RWPE2 (cell line): ENCODE measurements around the gene BTBD9.
"Not testable (repeated sequence)": the region's sequence is repeated elsewhere in the genome, so short reads cannot be mapped to it uniquely, and the experiment has no call there.

Experiments used
- ATAC-seq: fragments of 200-7000 bp; cut with Tn5 transposase; 3 replicates; pipeline ENCODE4 v1.9.1; 2021; ENCODE audit warnings: low read depth
- DNase-seq: peaks from one replicate; pipeline ENCODE4 v3.0.0-alpha.2; 2020; ENCODE audit warnings: low spot score
- H3K27ac ChIP-seq: fragments of 450-650 bp; 2 replicates; pipeline ENCODE4 v1.5.1; 2017; ENCODE audit warnings: mild to moderate bottlenecking; ENCODE audit not compliant: poor library complexity, severe bottlenecking
- H3K27me3 ChIP-seq: fragments of 250-450 bp; sonication (Bioruptor Pico); 2 replicates; pipeline ENCODE4 v1.5.1; 2021; ENCODE audit warnings: mild to moderate bottlenecking, moderate library complexity; ENCODE audit not compliant: insufficient read depth, poor library complexity, severe bottlenecking
- H3K36me3 ChIP-seq: fragments of 250-450 bp; sonication (Bioruptor Pico); 2 replicates; pipeline ENCODE4 v1.5.1; 2020; ENCODE audit warnings: low read depth, mild to moderate bottlenecking, moderate library complexity
- H3K4me1 ChIP-seq: fragments of 250-450 bp; sonication (Bioruptor Pico); 2 replicates; pipeline ENCODE4 v1.5.1; 2021; ENCODE audit warnings: mild to moderate bottlenecking, moderate library complexity; ENCODE audit not compliant: insufficient read depth, poor library complexity, severe bottlenecking
- H3K4me3 ChIP-seq: fragments of 250-450 bp; sonication (Bioruptor Pico); 2 replicates; pipeline ENCODE4 v1.5.1; 2021; ENCODE audit warnings: mild to moderate bottlenecking, moderate library complexity; ENCODE audit not compliant: severe bottlenecking
- H3K9me3 ChIP-seq: fragments of 250-450 bp; sonication (Bioruptor Pico); 2 replicates; pipeline ENCODE4 v1.5.1; 2021; ENCODE audit warnings: mild to moderate bottlenecking, moderate library complexity; ENCODE audit not compliant: severe bottlenecking
- CTCF ChIP-seq: fragments of 450-650 bp; IDR thresholded peaks from one replicate; pipeline ENCODE4 v1.5.1; 2017; ENCODE audit warnings: mild to moderate bottlenecking, moderate library complexity; ENCODE audit not compliant: poor library complexity, severe bottlenecking

BTBD9 gene

GRCh38 chr6:38348371-38348770 is 291.4 kb downstream of the BTBD9 start:
- no peak for DNase-seq
- H3K9me3 ChIP-seq, result no peaks in the 10 kb centered on the region
- H3K27ac ChIP-seq, result no peak overlapping the region
- H3K4me3 ChIP-seq, result no peak overlapping the region
- H3K36me3 ChIP-seq, result no peaks in the 10 kb centered on the region
- H3K27me3 ChIP-seq, result no peaks in the 10 kb centered on the region
- no peak for TF ChIP-seq CTCF
- ATAC-seq, result no peak
- no peaks in the 10 kb centered on the region for H3K4me1 ChIP-seq

GRCh38 chr6:38347829-38348228 is 291.9 kb downstream of the BTBD9 start:
- not testable (repeated sequence) for H3K36me3 ChIP-seq, ATAC-seq, H3K4me3 ChIP-seq, DNase-seq, H3K27me3 ChIP-seq, H3K9me3 ChIP-seq, H3K4me1 ChIP-seq, H3K27ac ChIP-seq

GRCh38 chr6:38346291-38347079 is 293.2 kb downstream of the BTBD9 start:
- Histone ChIP-seq H3K9me3 (no peaks in the 10 kb centered on the region), H3K4me3 (no peak overlapping the region), H3K27ac (no peak overlapping the region), H3K4me1 (no peaks in the 10 kb centered on the region), H3K27me3 (no peaks in the 10 kb centered on the region), H3K36me3 (no peaks in the 10 kb centered on the region)
- no peak for TF ChIP-seq CTCF
- DNase-seq, result no peak
- peak; percentile 44 for ATAC-seq

GRCh38 chr6:38345586-38345985 is 294.1 kb downstream of the BTBD9 start:
- no peak for DNase-seq
- no peak for TF ChIP-seq CTCF
- ATAC-seq, result no peak
- Histone ChIP-seq H3K36me3 (no peaks in the 10 kb centered on the region), H3K27me3 (no peaks in the 10 kb centered on the region), H3K9me3 (no peaks in the 10 kb centered on the region), H3K4me1 (no peaks in the 10 kb centered on the region), H3K4me3 (no peak overlapping the region), H3K27ac (no peak overlapping the region)

- no peak overlapping the region for H3K4me3 ChIP-seq
- DNase-seq (no peak), ATAC-seq (no peak)
- no peaks in the 10 kb centered on the region for H3K27me3 ChIP-seq
- no peaks in the 10 kb centered on the region for H3K36me3 ChIP-seq
- no peak for TF ChIP-seq CTCF
- no peaks in the 10 kb centered on the region for H3K9me3 ChIP-seq
- H3K4me1 ChIP-seq, result peaks cover 12% of the 10 kb centered on the region
- H3K27ac ChIP-seq, result no peak overlapping the region
These were observed 298.2 kb downstream of the BTBD9 start for GRCh38 chr6:38341496-38341895.
